Psoas muscle (tissue), 8 donors: ENCODE data around the gene CAPRIN1. TPM values are rescaled to one million over a fixed set of nuclear protein-coding genes. Genes with fewer than 3 reads are reported as not detected.
A peak's percentile ranks its signal among the peaks of the same experiment; 100 is the strongest.

Experiments used
- ATAC-seq, 4 donors: fragments of 200-7000 bp; cut with Tn5 transposase; one replicate each; pipeline ENCODE4 v1.9.1; 2020; ENCODE audit warnings: moderate library complexity in 3 of 4, mild to moderate bottlenecking in 2 of 4
- DNase-seq, 2 donors: peaks; one replicate each; pipeline ENCODE4 v3.0.0-alpha.2; 2020
- H3K27ac ChIP-seq: fragments of 200-600 bp; one replicate; pipeline ENCODE4 v1.8.0; 2022
- H3K27me3 ChIP-seq, 3 donors: fragments of 200-600 bp in 1 of 3; one replicate each; pipeline versions ENCODE4 v1.6.1 to v1.8.0; 2013 to 2022; ENCODE audit warnings: low read length in 2 of 3, mild to moderate bottlenecking in 2 of 3, moderate library complexity in 1 of 3; ENCODE audit not compliant: insufficient read depth in 3 of 3
- H3K36me3 ChIP-seq, 2 donors: fragments of 200-600 bp in 1 of 2; one replicate each; pipeline versions ENCODE4 v1.6.1 to v1.8.0; 2013 to 2022; ENCODE audit warnings: low read depth in 1 of 2, mild to moderate bottlenecking in 1 of 2, moderate library complexity in 1 of 2; ENCODE audit not compliant: insufficient read depth in 1 of 2
- H3K4me1 ChIP-seq: fragments of 200-600 bp; one replicate; pipeline ENCODE4 v1.8.0; 2022
- H3K4me3 ChIP-seq: fragments of 200-600 bp; one replicate; pipeline ENCODE4 v1.8.0; 2022; ENCODE audit warnings: mild to moderate bottlenecking
- H3K9me3 ChIP-seq: fragments of 200-600 bp; one replicate; pipeline ENCODE4 v1.8.0; 2022
- CTCF ChIP-seq: fragments of 200-600 bp; IDR thresholded peaks from one replicate; pipeline ENCODE4 v1.8.0; 2022; ENCODE audit warnings: antibody characterized with exemption
- WGBS, 3 donors: extraction: QIAGEN DNeasy Blood & Tissue Kit; methylation state at CpG; one replicate each; pipeline versions ENCODE4 v1.1.6 to v1.1.7; 2013; 5-methylcytosine and 5-hydroxymethylcytosine counted together
- intact Hi-C, 2 donors: fragments of 100-400 bp; cut with DNase I; formaldehyde crosslinking; loops; one replicate each; pipeline versions ENCODE4 v1.11.0 to v1.14.2; 2022
- polyA plus RNA-seq, 3 donors: library from polyadenylated mRNA; stranded (reverse); fragments of 200-250 nt; gene quantifications; one replicate each; pipeline ENCODE4 v1.2.3, GENCODE V29; 2013
- total RNA-seq, 4 donors: library from RNA; stranded (reverse); fragmentation: NEBNext Ultra II Directional in 2 of 4; extraction: Animal tissue kit (Norgen Biotek cat#: 25700) in 2 of 4; gene quantifications; one replicate each; pipeline versions ENCODE4 v1.2.1 to v1.2.4, GENCODE V29; 2021 to 2023
- donor health status: healthy with polysubstance abuse.
- donor health status: DM: no; HTN: no; CAD: no; lungs with moderate emphysema.
- donor health status: Bipolar disorder and iron deficiency.
- donor health status: healthy.
- donor health status: DM: yes; HTN: yes; CAD: no.
- donor health status: DM: no; HTN: no; CAD: no.
- donor health status: DM: no; HTN: no; CAD: no.
- donor health status: DM: yes; HTN: yes; CAD: no.

Gene CAPRIN1
- total and polyA plus RNA-seq, 7 donors: 31.4 to 122 (median 70.3) TPM

- peaks cover 11 to 55% of the 10 kb centered on the region in 2 donors for H3K36me3 ChIP-seq
- intact Hi-C loops: loop anchor here (2.0 to 10.0 kb wide), 4 partner anchors 51 to 253 kb away; partner anchors contain the start of genes CAPRIN1 (in 2 of the 2) and ABTB2 (in 1 of the 2)
- no peaks in the 10 kb centered on the region for H3K27me3 ChIP-seq
- peak; percentile 16 for TF ChIP-seq CTCF
- ATAC-seq (peak; percentile 94 to 98 (median 97)), DNase-seq (peak; percentile 97 to 99)
- no peaks in the 10 kb centered on the region for H3K9me3 ChIP-seq
- WGBS, 3 donors: 0 to 1% (median 0%) methylated on average over 54 to 55 of the region's 55 CpGs
- H3K4me1 ChIP-seq: peaks cover 26% of the 10 kb centered on the region
- H3K4me3 ChIP-seq: peak within 1 kb of the TSS; percentile 91
- H3K27ac ChIP-seq: peak within 1 kb of the TSS; percentile 96
These were observed 53.8 kb downstream of the CAPRIN1 start, which contains the start of gene NAT10 for GRCh38 chr11:34105079-34105956. Gene NAT10 (plus strand): TSS chr11:34105629. CDS start chr11:34108226, 2,597 bp downstream.

GRCh38 chr11:34105957-34106504, 54.5 kb downstream of the CAPRIN1 start:
- intact Hi-C loops: loop anchor here (2.0 to 10.0 kb wide), 4 partner anchors 51 to 253 kb away; partner anchors contain the start of genes CAPRIN1 (in 2 of the 2) and ABTB2 (in 1 of the 2)
- Histone ChIP-seq H3K9me3 (no peaks in the 10 kb centered on the region), H3K4me1 (peaks cover 26% of the 10 kb centered on the region), H3K36me3 (peaks cover 11 to 55% of the 10 kb centered on the region in 2 donors), H3K4me3 (peak overlapping the region; percentile 91), H3K27ac (peak overlapping the region; percentile 96), H3K27me3 (no peaks in the 10 kb centered on the region)
- DNase-seq: no peak
- 1 to 2% (median 1%) methylated on average over 17 of the region's 17 CpGs for WGBS, 3 donors
- TF ChIP-seq CTCF: no peak
- peak in 2 of 4 donors; percentile 24 to 32 for ATAC-seq

DNA sequence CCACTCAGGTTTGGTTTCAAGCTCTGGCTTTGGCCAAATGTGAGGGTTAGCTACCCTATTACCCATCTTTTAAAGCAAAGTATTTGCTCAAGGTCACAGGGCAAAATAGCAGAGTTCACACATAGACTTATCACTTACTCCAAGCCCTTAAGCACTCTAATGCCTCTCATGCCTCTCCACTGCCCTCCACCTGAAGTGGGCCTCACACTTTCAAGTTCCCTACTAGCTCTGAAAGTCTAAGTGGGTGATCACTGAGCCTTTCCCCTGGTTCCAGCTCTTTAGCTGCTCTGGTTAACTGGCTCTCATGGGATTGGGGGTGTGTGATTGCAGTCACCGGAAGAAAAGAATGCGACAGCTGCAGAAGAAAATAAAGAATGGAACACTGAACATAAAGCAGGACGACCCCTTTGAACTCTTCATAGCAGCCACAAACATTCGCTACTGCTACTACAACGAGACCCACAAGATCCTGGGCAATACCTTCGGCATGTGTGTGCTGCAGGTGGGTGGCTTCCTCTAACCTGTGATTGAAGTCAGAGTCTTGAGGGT, 60.3 kb downstream of the CAPRIN1 start:
- intact Hi-C loops: loop anchor here in 1 of 2 donors (10.0 kb wide), 1 partner anchor 117 kb away; no protein-coding TSS in a partner anchor

DNA sequence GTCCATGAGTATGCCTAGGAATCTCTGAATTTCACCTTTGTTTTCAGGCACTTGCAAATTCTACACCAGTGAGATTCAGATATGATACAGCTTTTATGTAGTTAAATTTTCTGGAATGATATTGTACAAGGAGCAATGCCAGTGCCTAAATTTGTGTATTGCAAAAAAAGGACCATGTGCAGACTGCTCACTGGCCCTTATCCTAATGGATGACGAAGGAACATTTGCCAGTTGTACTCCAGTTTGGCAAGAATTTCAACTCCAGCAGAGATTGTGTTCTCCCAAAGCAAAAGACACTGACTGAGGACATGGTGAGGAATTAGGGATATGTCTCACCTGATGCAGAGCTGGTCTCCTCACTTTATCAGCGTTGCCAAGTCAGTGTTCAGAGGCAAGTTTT, 62.5 kb downstream of the CAPRIN1 start:
- no peak for DNase-seq
- no peak for ATAC-seq
- H3K36me3 ChIP-seq: peaks cover 34 to 100% of the 10 kb centered on the region in 2 donors
- intact Hi-C loops: loop anchor here in 1 of 2 donors (10.0 kb wide), 1 partner anchor 119 kb away; no protein-coding TSS in a partner anchor
- TF ChIP-seq CTCF: no peak
- no peak overlapping the region for H3K4me3 ChIP-seq
- H3K4me1 ChIP-seq: no peaks in the 10 kb centered on the region
- WGBS, 3 donors: 60 to 92% (median 78%) methylated on average over 2 of the region's 2 CpGs
- H3K9me3 ChIP-seq: no peaks in the 10 kb centered on the region
- H3K27me3 ChIP-seq: no peaks in the 10 kb centered on the region
- no peak overlapping the region for H3K27ac ChIP-seq

More for the DNA sequence above, 60.3 kb downstream of the CAPRIN1 start:
- Histone ChIP-seq H3K27ac (no peak overlapping the region), H3K36me3 (peaks cover 33 to 94% of the 10 kb centered on the region in 2 donors), H3K4me3 (no peak overlapping the region), H3K9me3 (no peaks in the 10 kb centered on the region), H3K4me1 (peaks cover 12% of the 10 kb centered on the region), H3K27me3 (no peaks in the 10 kb centered on the region)
- DNase-seq (no peak), ATAC-seq (no peak)
- TF ChIP-seq CTCF: no peak
- 83 to 86% (median 84%) methylated on average over 6 of the region's 6 CpGs for WGBS, 3 donors
